ENCODE data around the gene KCNC4. TPM values are rescaled to one million over a fixed set of nuclear protein-coding genes. Genes with fewer than 3 reads are reported as not detected.
A peak's percentile ranks its signal among the peaks of the same experiment; 100 is the strongest.

KCNC4 gene
- total RNA-seq, 1 donor: 5.7 TPM

DNA sequence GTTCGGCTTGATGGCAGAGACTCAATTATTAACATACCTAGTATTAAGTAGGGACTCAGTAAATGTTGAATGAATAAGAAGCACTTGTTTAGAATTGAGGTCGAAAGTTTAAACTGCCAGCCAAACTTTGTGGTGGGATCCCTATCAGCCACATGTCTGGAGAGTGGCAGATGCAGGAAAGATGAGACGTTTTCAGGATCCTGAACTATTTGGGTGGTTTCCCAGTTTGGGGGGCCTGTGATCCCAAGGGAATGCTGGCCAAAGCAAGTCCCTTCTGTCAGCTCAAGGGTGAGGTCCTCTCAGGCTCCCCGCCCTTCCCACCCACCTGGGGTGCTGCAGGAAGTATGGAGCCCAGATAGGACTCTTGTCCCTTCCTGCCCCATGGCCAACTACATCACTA, 38.6 kb downstream of the KCNC4 start:
- DNase-seq (ENCODE audit: low read depth in 2 of 3, low spot score in 2 of 3): no peak

DNA sequence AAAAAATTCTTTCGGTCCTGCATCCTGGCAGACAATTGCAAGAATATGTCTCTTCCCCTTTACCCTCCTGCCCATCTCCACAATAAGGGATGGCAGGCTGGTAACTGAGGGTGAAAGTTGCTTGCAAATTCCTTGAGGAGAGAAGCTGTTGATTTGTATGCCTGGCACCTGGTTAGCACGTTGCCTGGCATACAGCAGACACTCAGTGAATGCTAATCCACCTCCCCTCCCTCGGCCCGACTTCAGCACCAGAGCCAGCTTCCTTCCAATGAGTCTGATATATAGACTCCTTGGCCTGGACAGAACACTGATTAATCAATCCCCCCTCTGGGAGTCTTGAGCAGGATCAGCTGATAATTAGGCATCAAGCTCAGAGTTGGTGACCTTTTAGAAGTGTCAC, 39.1 kb downstream of the KCNC4 start:
- no peak for DNase-seq (ENCODE audit: low read depth in 2 of 3, low spot score in 2 of 3)

DNA sequence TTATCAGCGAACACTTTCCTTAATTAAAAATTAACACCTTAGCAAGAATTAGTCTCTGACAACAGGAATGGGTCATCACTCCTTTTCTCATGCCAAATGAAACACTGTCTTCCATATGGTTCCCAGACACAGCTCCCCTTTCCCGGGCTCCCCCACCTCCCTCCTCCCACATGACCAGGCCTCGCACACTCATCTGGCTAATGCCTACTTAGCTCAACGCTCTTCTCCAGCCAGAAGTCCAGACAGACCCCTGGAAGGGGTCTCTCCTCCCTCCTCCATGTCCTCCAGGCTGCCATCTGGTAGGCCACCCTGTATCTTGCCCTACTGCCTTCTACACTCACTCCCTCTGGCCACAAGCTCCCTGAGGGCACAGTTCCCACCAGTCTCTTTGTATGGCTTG, 39.9 kb downstream of the KCNC4 start:
- DNase-seq (ENCODE audit: low read depth in 2 of 3, low spot score in 2 of 3): no peak

DNA sequence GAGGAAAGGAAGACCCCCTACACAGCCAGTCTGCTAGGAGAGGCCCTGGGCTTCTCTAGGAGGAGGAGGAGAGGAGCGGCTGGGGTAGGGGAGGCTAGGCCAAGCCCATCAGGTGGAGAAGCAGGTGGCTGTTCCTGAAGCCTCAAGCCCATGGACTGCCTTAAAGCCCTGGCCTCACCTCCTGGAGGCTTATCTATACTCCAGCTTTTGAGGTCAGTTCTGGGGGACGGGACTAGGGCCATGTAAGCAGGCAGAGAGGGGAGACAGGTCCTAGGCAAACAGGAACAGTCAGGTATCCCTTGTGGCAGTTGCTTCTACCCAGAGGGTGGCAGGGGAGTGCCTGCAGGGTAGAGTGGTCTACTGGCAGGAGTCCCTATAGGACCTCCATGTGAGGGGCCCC, 40.6 kb downstream of the KCNC4 start:
- DNase-seq (ENCODE audit: low read depth in 2 of 3, low spot score in 2 of 3): no peak

DNA sequence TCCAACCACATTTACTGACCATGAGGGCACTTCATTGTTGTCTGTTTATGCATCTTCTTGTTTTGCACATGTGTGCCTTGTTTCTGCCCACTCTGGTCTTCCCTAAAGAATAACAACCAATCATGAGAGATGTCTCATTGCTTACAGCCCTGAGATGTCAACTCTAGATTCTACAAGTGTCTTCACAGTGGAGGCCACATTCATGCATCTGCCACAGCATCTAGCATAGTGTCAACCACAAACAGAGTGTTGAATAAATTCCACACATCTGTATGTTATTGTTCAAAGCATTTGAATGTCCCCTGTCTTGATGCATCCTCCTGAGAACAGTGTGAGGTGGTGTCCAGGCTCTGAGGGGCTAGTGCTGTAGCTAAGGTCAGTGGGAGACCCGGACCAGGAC, 43.1 kb downstream of the KCNC4 start:
- DNase-seq (ENCODE audit: low read depth in 2 of 3, low spot score in 2 of 3): no peak

DNA sequence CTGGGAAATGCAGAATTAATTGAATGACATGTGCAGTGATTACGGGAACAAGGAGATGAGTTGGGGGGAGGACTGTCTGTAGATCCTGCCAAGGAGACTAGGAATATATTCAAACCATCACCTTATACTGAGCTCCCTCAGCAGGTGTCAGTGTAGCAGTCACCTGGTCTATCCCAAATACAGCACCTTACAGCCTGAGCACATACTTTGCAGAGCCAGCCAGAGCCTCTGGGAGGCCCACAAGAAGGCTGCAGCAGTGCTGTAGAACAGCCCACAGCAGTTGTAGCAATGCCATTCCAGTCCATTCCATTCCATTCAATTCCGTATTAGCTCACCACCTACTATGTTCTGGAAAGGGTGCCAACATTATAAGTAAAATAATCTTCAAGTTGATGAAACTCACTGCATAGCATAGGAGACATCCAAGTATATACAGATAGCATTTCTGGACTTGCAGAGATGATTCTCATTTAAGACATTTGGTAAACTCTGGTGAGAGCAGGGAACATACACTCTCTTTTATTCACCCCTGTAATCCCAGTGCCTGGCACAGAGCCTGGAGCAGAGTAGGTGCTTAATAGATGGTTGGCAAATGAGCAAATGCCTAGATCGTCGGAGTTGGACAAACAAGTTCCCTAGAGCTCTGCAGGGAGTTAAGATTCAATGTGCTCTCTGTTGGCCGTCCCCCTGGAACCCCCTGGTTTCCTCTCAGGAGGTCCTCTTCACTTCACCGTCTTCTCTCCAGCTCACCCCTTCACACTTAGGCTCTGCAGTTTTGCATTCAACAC, 44.7 kb downstream of the KCNC4 start:
- no peak for DNase-seq (ENCODE audit: low read depth in 2 of 3, low spot score in 2 of 3)

DNA sequence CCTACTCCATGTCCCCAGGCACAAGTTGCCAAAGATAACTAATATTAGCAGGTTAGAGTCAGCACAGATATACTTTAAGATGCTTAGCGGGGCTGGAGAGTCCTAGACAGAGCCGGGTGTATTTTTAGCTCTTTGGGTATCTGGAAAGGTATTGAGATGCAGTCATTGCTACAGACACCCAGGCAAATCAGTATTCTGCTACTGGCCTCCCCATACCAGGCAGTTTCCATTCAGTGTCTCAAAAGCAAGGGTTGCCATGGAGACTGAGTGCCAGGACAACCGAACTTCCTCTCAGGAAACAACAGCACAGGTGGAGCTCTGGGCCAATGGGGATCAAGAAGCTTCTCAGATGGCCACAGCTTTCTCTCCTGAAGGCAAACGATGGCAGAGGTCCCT, 45.3 kb downstream of the KCNC4 start:
- DNase-seq (ENCODE audit: low read depth in 2 of 3, low spot score in 2 of 3): peak in 2 of 3 donors; percentile 56 to 83

DNA sequence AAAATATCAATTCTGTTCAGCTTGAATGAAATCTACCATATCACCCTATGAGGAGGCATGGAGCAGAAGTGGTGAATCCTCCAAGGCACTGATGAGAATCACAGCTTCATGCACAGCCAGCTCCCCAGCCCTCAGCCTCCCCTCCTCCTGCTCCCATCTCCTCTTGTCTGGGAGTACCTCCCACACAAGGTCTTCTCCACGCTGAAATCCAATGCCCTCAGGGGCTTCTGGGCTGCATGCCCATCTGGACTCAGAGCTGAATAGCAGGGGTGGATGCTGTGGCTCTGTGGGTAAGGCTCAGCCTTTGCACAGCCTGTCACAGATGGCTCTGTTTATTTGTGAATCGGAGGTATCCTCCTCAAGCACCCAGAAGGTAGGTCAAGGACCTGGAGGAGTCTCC, 48.6 kb downstream of the KCNC4 start:
- no peak for DNase-seq (ENCODE audit: low read depth in 2 of 3, low spot score in 2 of 3)

DNA sequence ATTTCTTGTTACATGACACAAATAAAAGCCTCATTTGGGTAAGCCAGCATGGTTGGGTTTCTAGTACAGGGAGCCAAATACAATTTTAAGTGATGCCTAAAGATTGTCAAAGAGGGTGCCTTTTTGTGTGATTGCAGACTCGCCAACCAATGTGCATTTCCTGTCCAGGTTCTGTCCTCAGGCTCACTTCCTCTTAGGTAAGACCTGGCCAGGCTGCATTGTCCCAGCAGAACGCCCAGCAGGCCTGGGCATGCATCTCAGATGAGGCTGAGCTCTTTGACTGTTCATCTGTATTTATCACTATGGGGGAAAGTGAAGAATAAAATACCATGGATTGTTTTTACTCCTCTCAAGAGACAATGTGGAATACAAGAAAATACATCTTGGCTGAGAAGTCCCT, 49.7 kb downstream of the KCNC4 start:
- peak in 1 of 3 donors; percentile 23 for DNase-seq (ENCODE audit: low read depth in 2 of 3, low spot score in 2 of 3)

Small RNAs within 50 kb of the gene (small RNA-seq; reads per million reads assigned to genes)
- gene AL137790.1: not detected

Other genes starting within 250 kb of the KCNC4 start
- gene AHCYL1, start 225.5 kb upstream of the KCNC4 start, total RNA-seq: 39.3 TPM
- 56.0 TPM for gene STRIP1, start 175.7 kb upstream of the KCNC4 start, total RNA-seq
- not detected for gene ALX3, start 139.6 kb upstream of the KCNC4 start, total RNA-seq
- not detected for gene UBL4B, start 97.9 kb upstream of the KCNC4 start, total RNA-seq
- gene SLC6A17, start 59.8 kb upstream of the KCNC4 start, total RNA-seq: not detected
- 66.0 TPM for gene RBM15, start 129.1 kb downstream of the KCNC4 start, total RNA-seq
- under 0.01 TPM for gene SLC16A4, start 180.7 kb downstream of the KCNC4 start, total RNA-seq
- 89.9 TPM for gene LAMTOR5, start 197.4 kb downstream of the KCNC4 start, total RNA-seq
- gene PROK1, start 240.8 kb downstream of the KCNC4 start, total RNA-seq: under 0.01 TPM